Ammon's horn (tissue), 1 donor: ENCODE data around the gene CRHR2.
"Not testable (repeated sequence)": the region's sequence is repeated elsewhere in the genome, so short reads cannot be mapped to it uniquely, and the experiment has no call there.

ENCODE experiments used
- DNase-seq: peaks from one replicate; pipeline ENCODE4 v3.0.0-alpha.2; 2016; ENCODE audit warnings: low spot score

CRHR2 gene

DNA sequence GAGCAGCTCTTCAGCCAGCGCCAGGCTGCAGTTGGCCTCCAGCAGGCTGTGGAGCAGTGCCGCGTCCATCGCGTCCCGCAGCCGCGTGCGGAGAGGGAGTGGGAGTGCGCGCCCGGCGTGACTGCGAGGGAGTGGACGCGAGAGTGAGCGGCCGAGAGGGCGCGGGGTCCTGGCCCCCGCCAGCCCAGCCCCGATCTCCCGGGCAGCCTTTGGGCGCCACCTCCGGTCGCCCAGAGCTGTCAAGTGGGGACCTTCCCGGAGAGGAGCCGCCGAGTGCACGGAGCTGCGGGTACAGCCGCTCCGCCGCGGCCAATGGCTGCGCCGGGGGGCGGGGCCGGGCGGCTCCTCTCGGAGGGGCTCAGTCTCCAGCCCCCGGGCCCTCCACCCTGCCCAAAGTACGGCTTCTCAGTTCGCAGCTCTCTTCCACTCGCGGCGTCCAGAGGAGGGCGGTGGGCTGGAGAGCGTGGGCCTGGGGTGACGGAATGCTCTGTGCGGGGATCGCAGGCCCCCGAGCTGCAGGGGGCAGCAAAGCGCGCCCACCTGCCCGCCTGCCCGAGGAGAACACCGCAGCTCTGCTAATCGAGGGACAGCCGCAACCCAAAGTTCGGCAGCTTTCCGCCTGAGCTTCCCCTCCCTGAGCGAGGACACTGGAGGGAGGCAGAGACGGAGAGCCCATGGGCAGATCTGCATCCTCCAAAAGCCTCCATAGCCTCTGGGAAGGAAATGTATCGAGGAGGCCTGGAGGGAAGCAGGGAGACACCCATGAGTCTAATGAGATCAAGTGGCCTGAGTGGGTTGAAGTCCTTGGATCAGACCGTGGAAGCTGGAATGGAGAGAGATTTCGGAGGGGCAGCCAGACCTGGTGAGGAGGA lies at the start of gene CRHR2:
TSS of gene CRHR2 (minus strand) at position 245 of the 872 bp plus-strand sequence. CDS start at position 69, 176 bp downstream.
- DNase-seq: no peak

DNA sequence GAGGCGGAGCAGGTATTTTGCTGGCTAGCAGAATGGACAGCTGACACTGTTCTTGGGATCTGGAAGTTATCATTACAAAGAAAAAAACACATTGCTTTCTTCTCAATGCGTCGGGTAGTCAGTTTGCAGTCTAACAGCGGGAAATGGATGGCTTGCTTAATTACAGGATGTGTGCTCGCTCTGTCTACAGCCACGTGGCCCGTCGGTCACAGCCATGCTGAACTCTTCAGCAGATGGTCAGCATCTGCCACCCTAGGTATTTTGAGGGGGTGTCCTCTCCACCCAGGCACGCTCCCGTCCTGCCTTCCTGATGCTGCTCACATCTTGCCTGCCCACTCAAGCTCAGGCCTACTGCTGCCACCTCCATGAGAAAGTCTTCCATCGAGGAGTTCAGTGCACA lies 49.3 kb upstream of the CRHR2 start:
- DNase-seq: no peak

DNA sequence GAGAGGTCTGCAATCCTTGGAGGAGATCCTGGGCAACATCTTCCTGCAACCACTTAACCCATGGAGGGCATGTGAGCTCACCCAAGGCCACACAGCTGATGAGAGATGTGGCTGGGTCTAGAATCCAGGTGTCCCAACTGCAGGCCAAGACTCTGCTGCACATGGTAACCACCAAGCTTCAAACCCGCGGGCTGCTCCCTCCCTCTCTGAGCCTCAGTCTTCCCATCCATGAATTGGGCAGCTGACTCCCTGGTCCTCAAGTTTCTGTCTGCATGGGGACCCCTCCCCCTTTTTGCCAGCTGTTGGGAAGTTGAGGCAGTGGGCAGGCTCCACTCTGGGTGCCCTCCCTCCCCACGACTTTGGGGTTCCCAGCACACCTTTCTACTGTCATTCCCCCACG lies 48.7 kb upstream of the CRHR2 start:
- no peak for DNase-seq

DNA sequence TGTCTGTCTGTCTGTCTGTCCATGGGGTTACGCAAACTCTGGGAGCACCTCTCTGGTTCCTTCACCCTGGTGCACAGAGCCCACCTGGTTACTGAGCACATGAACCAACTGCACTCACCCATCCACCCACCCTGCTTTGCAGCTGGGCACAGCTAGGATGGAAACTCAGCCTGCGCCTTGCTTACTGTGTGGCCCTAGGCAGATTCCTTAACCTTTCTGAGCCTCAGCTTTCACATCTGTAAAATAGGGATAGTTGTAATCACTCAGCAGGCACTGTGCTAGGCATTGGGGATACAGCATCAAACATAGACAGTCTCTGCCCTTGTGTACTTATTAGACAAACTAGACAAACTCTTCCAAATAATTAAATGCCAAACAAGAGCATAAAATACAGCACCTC lies 47.8 kb upstream of the CRHR2 start:
- no peak for DNase-seq

DNA sequence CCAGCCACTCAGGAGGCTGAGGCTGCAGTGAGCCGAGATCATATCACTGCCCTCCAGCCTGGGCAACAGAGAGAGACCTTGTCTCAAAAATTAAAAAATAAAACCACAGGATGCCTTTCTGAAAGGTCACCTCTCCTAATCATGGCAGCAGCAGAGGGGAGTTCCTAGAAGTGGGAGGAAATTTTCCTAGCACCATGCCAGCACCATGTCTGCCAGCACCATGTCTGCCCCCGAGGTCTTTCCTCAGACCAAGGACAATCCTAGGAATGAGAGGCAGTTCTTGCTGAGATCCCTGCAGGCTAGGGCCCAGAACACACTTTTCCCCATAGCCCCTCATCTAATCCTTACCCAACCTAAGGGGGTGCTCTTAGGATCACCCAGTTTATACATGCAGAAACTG lies 47.4 kb upstream of the CRHR2 start:
- DNase-seq: no peak

DNA sequence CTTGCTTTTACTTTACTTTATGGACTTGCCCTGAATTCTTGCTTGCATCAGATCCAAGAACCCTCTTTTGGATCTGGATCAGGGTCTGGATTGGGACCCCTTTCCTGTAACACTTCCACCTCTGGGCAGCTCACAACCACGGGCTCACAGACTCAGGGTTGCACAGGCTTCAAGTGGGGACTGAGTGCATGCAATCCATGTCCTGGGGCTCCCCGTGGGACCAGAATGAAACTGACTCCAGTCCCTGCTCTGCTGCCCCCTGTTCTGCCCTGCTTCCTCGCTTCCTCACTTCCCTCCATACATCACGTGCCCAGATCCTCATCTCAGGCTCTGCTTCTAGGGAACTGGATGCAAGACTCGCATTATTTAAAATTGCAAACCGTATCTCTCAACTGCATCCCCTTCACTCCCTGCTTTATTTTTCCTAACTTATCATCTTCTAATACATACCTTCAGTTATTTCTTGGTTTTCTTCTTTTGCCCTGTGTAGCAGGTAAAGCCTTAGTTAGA lies 46.4 kb upstream of the CRHR2 start:
- no peak for DNase-seq

DNA sequence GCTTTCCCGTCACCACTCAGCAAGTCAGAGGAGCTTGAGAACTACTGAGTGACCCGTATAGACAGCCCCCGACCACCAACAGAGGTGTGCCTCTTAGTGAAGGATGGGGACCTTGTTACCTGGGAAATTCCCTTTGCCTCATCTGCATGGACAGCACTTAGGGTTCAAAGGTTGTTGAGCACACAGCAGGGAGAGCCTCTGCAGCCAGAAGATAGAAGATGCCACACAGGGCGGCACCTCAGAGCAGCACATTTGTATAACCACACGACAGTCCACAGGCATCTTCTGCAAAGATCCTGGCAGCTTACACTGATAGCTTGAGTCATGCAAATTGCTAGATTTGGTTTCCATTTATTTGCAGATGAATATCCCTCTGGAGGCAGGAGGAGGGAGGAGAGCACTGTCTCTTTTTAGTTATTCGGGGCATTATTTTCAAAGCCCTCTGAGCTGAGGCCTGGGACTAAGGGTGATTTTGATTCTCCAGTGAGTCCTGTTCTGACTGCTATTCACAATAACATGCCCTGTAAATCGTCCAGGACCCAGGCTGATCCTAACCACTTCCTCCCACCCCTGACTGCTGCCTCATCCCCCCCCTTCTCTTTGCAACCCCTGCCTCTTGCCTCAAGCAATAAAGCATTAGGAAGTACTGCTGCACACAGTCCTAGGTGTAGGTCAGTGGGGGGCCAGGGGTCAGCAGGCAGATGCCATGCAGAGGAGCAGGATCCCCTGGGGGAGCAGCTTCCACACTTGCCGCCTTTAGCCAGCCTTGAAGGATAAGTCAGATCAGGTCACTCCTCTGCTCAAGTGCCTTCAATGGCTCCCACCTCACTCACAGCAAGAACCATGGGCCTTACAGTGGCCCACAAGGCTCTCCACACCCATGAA lies 45.0 kb upstream of the CRHR2 start:
- DNase-seq: peak; percentile 43

DNA sequence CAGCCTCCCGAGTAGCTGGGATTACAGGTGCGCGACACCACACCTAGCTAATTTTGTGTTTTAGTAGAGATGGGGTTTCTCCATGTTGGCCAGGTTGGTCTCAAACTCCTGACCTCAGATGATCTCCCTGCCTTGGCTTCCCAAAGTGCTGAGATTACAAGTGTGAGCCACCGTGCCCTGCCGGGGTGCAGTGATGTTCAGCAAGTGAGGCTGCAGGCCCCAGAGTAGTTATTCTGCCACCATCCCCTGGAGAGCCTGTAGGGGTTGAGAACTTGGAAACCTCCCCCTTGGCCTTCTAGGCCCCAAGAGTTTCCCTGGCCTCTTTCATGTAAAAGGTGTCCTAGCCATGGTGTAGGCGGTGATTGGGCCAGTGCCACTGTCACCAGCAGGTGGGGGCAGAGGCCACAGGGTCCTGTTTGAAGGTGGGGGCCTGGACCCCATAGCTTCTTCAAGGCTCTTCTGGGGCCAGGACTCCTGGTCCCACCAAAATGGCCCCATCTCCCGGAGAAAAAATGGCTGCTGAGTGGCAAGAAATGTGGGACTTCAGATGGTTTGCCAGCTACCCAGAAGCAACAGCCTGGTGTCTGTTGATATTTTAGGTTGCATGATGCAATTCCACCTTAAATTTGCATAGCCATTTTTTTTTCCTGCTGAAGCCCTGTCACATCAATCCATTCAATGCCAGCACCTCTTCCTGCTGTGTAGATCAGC lies 44.2 kb upstream of the CRHR2 start:
- DNase-seq: no peak

DNA sequence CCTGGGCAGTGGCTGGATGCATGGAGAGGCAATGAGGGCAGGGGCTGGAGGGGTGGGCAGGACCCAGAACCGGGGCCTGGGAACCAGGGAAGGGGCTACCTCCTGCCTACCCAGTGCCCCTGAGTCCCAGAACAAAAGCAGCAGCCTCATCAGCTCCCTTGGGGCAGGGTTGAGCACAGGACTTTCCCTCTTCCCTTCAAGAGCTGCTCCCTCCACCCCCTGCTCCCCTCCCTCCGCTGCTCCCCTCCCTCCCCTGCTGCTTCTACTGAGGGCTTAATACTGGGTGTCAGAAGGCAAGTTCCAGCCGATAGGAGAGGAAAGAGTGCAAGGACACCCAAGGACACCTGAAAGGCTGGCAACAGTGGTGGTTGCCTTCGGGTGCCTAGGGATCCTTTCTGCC lies 41.5 kb upstream of the CRHR2 start:
- DNase-seq: no peak

DNA sequence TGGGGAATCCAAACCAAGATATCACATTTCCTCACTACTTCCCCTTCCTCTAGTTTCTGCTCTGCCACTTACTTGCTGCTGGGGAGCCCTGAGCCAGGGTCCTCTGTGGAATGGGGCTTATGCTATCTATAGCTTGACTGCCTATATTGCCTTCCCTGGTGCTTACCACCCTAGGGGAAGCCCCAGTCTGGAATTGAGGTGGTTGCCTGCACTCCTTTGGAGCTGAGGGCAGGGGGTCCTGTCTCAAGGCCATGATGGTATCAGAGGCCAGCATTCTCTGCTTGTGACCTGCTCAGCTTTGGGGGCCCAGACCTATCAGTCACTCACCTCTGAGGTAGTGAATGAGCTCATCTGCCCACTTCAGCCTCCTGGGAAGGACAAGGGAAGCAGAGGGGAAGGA lies 40.4 kb upstream of the CRHR2 start:
- no peak for DNase-seq

DNA sequence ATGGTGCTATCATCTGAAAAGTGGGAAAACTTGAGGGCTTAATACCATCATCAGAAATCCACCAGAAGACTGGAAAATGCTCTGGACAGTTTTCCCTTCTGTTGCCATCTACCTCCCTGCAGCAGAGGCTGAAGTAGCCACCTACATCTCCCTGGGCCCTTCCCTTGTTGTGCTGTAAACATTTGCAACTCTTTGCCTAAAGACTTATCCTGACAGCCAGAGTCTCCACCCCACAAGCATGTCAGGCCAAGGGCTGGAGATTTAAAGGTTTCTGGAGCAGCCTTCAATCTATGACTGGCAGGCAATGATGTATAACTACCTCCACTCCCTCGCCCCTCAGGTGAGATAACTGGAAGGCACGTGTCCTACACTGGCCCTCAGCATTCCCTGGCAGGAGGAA lies 39.9 kb upstream of the CRHR2 start:
- no peak for DNase-seq

DNA sequence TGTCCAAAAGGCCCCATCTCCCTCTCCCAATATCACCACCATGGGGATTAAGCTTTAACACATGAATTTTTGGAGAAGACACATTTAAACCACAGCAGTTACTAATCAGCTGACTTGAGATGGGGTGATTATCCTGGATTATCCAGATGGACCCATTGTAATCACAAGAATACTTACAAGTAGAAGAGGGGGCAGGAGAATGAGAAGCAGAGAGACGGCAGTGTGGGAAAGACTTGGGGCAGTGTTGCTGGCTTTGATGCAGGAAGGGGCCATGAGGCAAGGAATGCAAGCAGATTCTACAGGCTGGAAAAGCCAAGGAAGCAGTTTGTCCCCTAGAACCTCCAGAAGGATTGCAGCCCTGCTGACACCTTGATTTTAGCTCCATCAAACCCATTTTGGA lies 39.0 kb upstream of the CRHR2 start:
- DNase-seq: no peak

DNA sequence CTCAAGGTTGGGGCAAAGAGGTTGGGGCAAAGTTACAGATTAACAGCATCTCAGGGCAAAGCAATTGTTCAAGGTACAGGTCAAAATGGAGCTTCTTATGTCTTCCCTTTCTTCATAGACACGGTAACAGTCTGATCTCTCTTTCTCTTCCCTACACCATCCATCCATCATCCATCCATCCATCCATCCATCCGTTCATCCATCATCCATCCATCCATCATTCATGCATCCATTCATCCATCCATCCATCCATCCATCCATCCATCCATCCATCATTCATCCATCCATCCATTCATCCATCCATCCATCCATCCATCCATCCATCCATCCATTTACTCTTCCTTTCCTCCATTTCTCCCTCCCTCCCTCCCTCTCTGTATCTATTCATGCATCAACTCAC lies 37.2 kb upstream of the CRHR2 start:
- not testable (repeated sequence) for DNase-seq

DNA sequence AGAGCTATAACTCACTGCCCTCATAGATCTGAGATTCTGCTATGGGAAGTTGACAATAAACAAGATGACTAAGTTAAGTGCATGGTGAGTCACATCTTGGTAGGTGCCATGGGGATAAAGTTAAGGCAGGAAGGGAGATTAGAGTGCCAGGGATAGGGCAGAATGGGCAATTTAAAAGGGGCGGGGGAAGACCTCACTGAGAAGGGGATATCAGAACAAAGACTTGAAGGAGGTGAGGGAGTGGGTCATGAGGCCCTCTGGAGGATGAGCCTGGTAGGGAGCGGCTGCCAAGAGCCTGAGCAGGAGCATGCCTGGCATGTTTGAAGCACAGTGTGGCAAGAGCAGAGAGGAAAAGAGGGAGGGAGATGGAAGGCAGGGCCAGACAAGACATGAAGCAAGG lies 34.9 kb upstream of the CRHR2 start:
- no peak for DNase-seq

DNA sequence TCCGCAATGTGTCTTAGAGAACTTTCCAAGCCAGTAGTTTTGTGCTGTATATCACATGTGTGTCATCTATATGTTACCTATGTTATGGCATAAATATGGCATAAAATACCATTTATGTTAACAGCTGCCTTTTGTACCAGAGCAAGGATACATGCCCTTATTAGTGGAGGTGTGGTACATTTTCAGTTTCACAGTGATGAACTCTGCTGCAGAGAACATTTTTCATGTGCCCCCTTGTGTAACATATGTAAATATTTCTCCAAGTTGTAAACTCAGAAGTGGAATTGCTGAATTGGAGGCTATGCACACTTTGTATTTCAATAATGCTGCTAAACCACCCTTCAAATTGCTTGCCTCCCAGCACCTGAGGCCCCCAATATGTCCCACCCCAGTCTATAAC lies 31.9 kb upstream of the CRHR2 start:
- DNase-seq: no peak

DNA sequence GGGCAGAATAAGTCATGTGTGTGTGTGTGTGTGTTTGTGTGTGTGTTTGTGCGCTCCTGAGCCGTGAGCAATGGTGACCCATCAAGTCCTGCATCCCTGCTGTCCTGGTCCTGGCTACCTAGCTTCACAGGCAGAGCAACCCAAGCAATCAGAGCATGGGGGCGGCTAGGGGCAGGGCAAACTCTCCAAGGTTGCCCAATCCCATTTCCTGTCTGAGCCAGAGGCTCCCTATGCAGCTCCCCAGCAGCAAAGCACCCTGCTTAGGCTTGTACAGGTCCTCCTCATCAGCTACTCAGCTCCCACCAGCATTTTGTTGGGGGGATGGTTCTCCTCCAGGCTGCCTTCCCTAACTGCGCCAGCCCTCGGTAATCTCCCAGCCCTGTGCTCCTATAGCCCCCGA lies 31.1 kb upstream of the CRHR2 start:
- DNase-seq: no peak

DNA sequence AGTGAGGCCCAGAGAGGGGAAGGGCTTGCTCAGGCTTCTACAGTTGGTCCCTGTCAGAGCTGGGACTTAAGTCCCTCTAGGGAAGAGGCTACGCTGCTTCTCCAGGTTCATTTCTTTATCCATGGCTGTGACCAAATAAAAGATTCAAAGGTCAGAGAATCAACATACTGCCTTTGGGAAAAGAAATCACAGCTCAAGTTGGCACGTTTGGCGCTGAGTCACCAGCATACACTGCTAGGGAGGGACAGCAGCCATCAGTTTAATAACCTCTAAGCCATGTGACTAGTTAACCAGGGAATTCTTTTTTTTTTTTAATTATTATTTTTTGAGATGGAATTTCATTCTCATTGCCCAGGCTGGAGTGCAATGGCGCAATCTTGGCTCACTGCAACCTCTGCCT lies 28.4 kb upstream of the CRHR2 start:
- DNase-seq: no peak

DNA sequence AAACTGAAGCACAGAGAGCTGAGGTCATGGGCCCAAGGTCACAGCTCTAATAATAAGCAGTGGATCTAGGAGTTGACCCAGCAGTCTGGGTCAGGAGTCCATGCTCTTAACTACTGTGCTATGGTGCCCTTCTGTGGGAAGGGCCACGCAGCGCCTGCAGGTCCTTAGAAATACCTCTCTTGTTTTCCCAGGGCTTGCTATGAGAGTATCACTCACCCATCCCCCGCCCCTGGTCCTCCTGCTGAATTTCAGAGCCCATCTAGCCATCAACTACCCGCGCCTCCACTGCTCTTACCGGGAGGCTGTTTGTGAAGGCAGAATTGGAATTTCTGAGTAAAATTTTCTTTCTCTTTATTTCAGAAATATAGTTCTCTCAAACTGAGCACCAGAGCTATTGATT lies 27.3 kb upstream of the CRHR2 start:
- no peak for DNase-seq

DNA sequence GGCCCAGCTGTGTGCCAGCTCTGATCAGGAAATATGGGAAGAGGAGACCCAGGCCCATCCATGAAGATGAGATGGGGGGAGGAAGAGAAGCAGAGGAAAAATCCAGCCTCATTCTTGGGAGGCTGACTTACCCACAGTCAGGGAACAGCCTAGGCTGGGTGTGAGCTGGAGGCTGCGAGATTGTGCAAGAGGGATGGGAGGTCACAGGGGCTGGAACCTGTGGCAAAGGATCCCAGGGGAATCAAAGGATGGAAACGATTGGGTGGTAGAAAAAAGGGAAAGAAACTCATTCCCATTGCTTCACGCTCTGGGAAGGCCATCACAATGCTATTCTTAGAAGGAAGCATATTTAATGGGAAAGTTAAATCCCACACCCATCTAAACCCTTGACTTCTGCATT lies 26.7 kb upstream of the CRHR2 start:
- no peak for DNase-seq

DNA sequence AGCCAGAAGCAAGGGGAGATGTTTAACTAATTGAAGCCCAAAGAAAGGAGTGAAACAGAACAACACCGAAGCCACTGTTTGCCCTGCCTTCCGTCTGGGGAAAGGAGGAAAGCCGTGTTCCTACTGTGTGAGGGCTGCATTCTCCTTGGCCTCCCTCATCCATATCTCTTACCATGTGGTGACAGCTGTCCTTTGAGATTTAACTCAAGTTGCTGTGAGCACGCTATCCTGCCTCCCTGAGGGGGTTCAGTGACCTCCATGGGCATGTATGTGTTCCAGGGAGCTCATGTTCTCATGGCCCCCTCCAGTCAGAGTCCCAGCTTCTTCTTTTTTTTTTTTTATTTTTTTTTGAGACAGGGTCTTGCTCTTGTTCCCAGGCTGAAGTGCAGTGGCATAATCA lies 26.2 kb upstream of the CRHR2 start:
- DNase-seq: no peak

DNA sequence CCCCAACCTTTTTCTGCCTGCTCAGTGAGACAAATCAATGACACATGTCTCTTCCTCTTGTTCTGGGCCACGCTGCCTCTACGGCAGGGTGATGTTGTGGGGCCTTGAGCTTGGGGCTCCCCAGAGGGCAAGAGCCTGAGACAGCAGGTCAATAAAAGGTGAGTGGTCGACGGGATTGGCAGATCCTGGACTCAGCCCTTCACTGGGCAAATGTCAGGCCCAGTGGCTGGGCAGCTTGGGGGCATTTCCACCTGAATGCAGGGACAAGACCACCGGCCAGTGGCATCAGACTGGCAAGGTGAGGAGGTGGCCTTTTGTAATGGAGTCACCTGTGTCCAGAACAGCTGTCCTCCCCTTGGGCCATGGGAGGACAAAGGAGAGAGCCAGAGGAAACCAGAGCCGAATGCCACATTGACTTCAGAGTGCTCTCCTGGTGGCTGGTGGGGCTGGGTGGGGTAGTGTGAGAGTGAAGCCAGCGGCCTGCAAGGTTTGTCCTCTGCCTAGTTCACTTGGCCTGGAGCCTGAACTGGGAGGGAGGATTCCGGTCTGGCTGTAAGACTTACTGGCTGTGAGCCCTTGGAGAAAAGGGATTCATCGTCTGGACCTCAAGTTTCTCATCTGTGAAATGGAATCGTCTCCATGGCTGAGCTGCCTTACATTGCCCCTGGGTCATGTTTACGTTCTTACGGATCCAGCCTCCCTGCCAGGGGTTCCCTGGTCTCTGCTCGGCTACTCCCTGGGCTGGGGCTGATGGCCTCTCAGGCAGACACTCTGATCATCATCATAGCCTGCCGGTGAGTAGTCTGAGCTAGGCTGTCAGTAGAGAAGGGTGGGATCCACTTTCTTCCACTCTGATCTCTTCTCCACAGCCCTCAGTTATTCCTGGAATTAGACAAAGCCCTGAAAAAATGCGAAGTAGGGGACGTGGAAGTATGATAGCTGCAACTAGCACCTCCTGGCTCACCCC lies 25.4 kb upstream of the CRHR2 start:
- no peak for DNase-seq
